Measurements from ENCODE around the gene UBQLN3. TPM values are rescaled to one million over a fixed set of nuclear protein-coding genes. Genes with fewer than 3 reads are reported as not detected.

The UBQLN3 gene
- total RNA-seq, 1 experiment from 2014 or later = not detected

- no peaks in the 10 kb centered on the region for H3K4me1 ChIP-seq
- no peak overlapping the region for H3K27ac ChIP-seq
- H3K36me3 ChIP-seq = no peaks in the 10 kb centered on the region
- H3K9me3 ChIP-seq (replicated peaks) = no peaks in the 10 kb centered on the region
- DNase-seq = no peak
- H3K27me3 ChIP-seq = no peaks in the 10 kb centered on the region
- no peak overlapping the region for H3K4me3 ChIP-seq
Observed at GRCh38 chr11:5486421-5486820, 23.3 kb downstream of the UBQLN3 start.

- no peak for DNase-seq
- Histone ChIP-seq H3K4me3 (no peak overlapping the region), H3K36me3 (no peaks in the 10 kb centered on the region), H3K27me3 (no peaks in the 10 kb centered on the region), H3K4me1 (no peaks in the 10 kb centered on the region), H3K27ac (no peak overlapping the region), H3K9me3 (replicated peaks) (no peaks in the 10 kb centered on the region)
Observed at GRCh38 chr11:5486003-5486402, 23.8 kb downstream of the UBQLN3 start.

GRCh38 chr11:5476186-5476819 is 33.5 kb downstream of the UBQLN3 start:
- Histone ChIP-seq H3K27ac (no peak overlapping the region), H3K9me3 (replicated peaks) (no peaks in the 10 kb centered on the region), H3K4me3 (no peak overlapping the region), H3K27me3 (peaks cover 5% of the 10 kb centered on the region; the same call in 1 of the 2 replicates), H3K36me3 (no peaks in the 10 kb centered on the region), H3K4me1 (no peaks in the 10 kb centered on the region)
- DNase-seq = peak; percentile 22 to 70

GRCh38 chr11:5473921-5474320 is 35.8 kb downstream of the UBQLN3 start:
- Histone ChIP-seq H3K36me3 (no peaks in the 10 kb centered on the region), H3K4me3 (no peak overlapping the region), H3K9me3 (replicated peaks) (no peaks in the 10 kb centered on the region), H3K27ac (no peak overlapping the region), H3K4me1 (no peaks in the 10 kb centered on the region), H3K27me3 (peaks cover 5% of the 10 kb centered on the region; the same call in 1 of the 2 replicates)
- DNase-seq = no peak

GRCh38 chr11:5467527-5467926 is 42.2 kb downstream of the UBQLN3 start:
- Histone ChIP-seq H3K27me3 (peaks cover 2% of the 10 kb centered on the region; the same call in 1 of the 2 replicates), H3K4me1 (no peaks in the 10 kb centered on the region), H3K36me3 (no peaks in the 10 kb centered on the region), H3K9me3 (replicated peaks) (no peaks in the 10 kb centered on the region), H3K27ac (no peak overlapping the region), H3K4me3 (no peak overlapping the region)
- no peak for DNase-seq

- Histone ChIP-seq H3K4me1 (no peaks in the 10 kb centered on the region), H3K9me3 (replicated peaks) (no peaks in the 10 kb centered on the region), H3K4me3 (no peak overlapping the region), H3K27me3 (no peaks in the 10 kb centered on the region), H3K27ac (no peak overlapping the region), H3K36me3 (no peaks in the 10 kb centered on the region)
- no peak for DNase-seq
Observed at GRCh38 chr11:5460983-5461621, 48.7 kb downstream of the UBQLN3 start.

Other genes starting within 250 kb of the UBQLN3 start
- gene HBE1, start 240.0 kb downstream of the UBQLN3 start, total RNA-seq (2014; rRNA removed; shearing (Covaris generic)) = 0.26 TPM in 1 of 2 replicates, not detected in the other
- not detected in 2 replicates for gene OR51B4, start 208.0 kb downstream of the UBQLN3 start, total RNA-seq (2014; rRNA removed; shearing (Covaris generic))
- not detected in 2 replicates for gene OR51B2, start 185.7 kb downstream of the UBQLN3 start, total RNA-seq (2014; rRNA removed; shearing (Covaris generic))
- 0.28 TPM in 1 of 2 replicates, not detected in the other for gene OR51B5, start 166.4 kb downstream of the UBQLN3 start, total RNA-seq (2014; rRNA removed; shearing (Covaris generic))
- not detected in 2 replicates for gene OR51B6, start 158.4 kb downstream of the UBQLN3 start, total RNA-seq (2014; rRNA removed; shearing (Covaris generic))
- gene OR51M1, start 126.1 kb downstream of the UBQLN3 start, total RNA-seq (2014; rRNA removed; shearing (Covaris generic)) = not detected in 2 replicates
- gene OR51Q1, start 87.8 kb downstream of the UBQLN3 start, total RNA-seq (2014; rRNA removed; shearing (Covaris generic)) = not detected in 2 replicates
- gene OR51I1, start 68.4 kb downstream of the UBQLN3 start, total RNA-seq (2014; rRNA removed; shearing (Covaris generic)) = not detected in 2 replicates
- gene OR51I2, start 60.6 kb downstream of the UBQLN3 start, total RNA-seq (2014; rRNA removed; shearing (Covaris generic)) = not detected in 2 replicates
- gene OR52D1, start 21.3 kb downstream of the UBQLN3 start, total RNA-seq (2014; rRNA removed; shearing (Covaris generic)) = not detected in 2 replicates
- gene UBQLNL, start 6.7 kb upstream of the UBQLN3 start, total RNA-seq (2014; rRNA removed; shearing (Covaris generic)) = not detected in 2 replicates
- gene OR52H1, start 38.6 kb upstream of the UBQLN3 start, total RNA-seq (2014; rRNA removed; shearing (Covaris generic)) = not detected in 2 replicates
- not detected in 2 replicates for gene OR52B6, start 70.9 kb upstream of the UBQLN3 start, total RNA-seq (2014; rRNA removed; shearing (Covaris generic))
- not detected in 2 replicates for gene TRIM6, start 86.7 kb upstream of the UBQLN3 start, total RNA-seq (2014; rRNA removed; shearing (Covaris generic))
- gene TRIM34, start 115.0 kb upstream of the UBQLN3 start, total RNA-seq (2014; rRNA removed; shearing (Covaris generic)) = not detected in 2 replicates
- gene TRIM5, start 175.1 kb upstream of the UBQLN3 start, total RNA-seq (2014; rRNA removed; shearing (Covaris generic)) = 10.2 and 10.5 TPM in 2 replicates
- gene TRIM22, start 179.8 kb upstream of the UBQLN3 start, total RNA-seq (2014; rRNA removed; shearing (Covaris generic)) = 0.30 and 0.65 TPM in 2 replicates
- gene OR56B1, start 226.5 kb upstream of the UBQLN3 start, total RNA-seq (2014; rRNA removed; shearing (Covaris generic)) = not detected in 2 replicates
- gene OR52N4, start 244.3 kb upstream of the UBQLN3 start, total RNA-seq (2014; rRNA removed; shearing (Covaris generic)) = not detected in 2 replicates